ENCODE results near the gene PRKAA1.

Gene PRKAA1

DNA sequence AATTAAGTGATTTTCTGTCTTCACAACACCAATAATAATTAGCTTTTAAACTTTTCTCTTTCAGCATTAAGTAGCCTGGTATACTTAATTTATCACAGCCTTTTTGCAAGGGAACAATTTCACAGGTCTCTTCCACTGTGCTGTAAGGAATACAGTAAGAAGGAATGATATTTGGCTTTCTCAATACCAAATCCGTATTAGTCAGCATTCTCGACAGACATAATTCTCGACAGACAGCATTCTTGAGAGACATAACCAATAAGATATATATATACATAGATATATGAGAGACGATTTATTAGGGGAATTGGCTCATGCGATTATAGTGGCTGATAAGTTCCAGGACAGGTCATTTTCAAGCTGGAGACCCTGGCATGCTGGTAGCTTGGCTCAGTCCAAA lies 18.0 kb downstream of the PRKAA1 start:
- Histone ChIP-seq H3K9me3 (ENCODE audit: low read depth, low read length) (no peaks in the 10 kb centered on the region), H3K27ac (no peak overlapping the region; the same call in 1 of the 2 replicates), H3K36me3 (ENCODE audit: insufficient read depth, low read length) (peaks cover 22% of the 10 kb centered on the region), H3K9ac (ENCODE audit: insufficient read length) (no peak overlapping the region), H3K4me3 (no peak overlapping the region)
- no peak for TF ChIP-seq EZH2 (IDR thresholded peaks at IDR 0.05)
- TF ChIP-seq FOXP2 (optimal IDR thresholded peaks at IDR 0.05; ENCODE audit: control extremely low read depth, extremely low read length, insufficient read depth): no peak
- TF ChIP-seq POLR2AphosphoS5 (IDR thresholded peaks at IDR 0.05; ENCODE audit: borderline replicate concordance, low read depth, low read length): no peak
- DNase-seq (ENCODE audit: low read depth, low spot score): no peak

DNA sequence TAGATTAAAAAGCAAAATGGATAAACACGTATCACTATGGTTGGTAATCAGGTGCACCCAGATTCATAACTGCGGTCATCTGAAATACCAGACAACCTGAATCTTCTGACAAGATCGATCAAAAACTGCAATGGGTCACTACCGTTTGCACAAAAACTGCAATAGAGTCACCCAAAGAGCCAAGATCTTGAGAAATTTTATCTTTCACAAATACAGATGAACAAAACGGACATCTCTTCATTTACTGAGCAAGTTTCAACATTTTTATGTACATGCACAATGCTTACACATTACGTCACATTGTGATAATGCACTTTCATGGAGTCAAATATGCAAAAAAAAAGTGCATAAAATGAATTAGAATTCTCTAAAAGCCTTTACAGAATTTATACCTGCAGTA lies 18.6 kb downstream of the PRKAA1 start:
- no peak for DNase-seq (ENCODE audit: low read depth, low spot score)
- TF ChIP-seq FOXP2 (optimal IDR thresholded peaks at IDR 0.05; ENCODE audit: control extremely low read depth, extremely low read length, insufficient read depth) (no peak), EZH2 (IDR thresholded peaks at IDR 0.05) (no peak), POLR2AphosphoS5 (IDR thresholded peaks at IDR 0.05; ENCODE audit: borderline replicate concordance, low read depth, low read length) (no peak)
- peaks cover 27% of the 10 kb centered on the region for H3K36me3 ChIP-seq (ENCODE audit: insufficient read depth, low read length)
- H3K27ac ChIP-seq: no peak overlapping the region
- no peaks in the 10 kb centered on the region for H3K9me3 ChIP-seq (ENCODE audit: low read depth, low read length)
- no peak overlapping the region for H3K9ac ChIP-seq (ENCODE audit: insufficient read length)
- H3K4me3 ChIP-seq: no peak overlapping the region

DNA sequence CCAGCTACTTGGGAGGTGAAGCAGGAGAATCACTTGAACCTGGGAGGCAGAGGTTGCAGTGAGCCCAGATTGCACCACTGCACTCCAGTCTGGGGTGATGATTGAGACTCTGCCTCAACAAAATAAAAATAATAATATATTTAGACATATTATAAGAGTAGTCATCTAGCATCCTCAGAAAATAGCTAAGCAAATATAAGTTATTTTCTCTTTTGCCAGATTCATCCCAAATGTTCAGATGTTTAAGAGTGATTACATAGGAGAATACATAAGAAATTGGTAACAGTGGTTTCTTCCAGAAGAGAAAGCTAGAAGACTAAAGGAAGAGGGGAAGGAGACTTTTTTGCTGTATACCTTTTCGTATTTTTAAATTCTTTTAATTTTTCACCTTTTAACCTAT lies 20.0 kb downstream of the PRKAA1 start:
- Histone ChIP-seq H3K9ac (ENCODE audit: insufficient read length) (no peak overlapping the region), H3K36me3 (ENCODE audit: insufficient read depth, low read length) (peaks cover 39% of the 10 kb centered on the region), H3K4me3 (no peak overlapping the region), H3K27ac (no peak overlapping the region), H3K9me3 (ENCODE audit: low read depth, low read length) (no peaks in the 10 kb centered on the region)
- no peak for DNase-seq (ENCODE audit: low read depth, low spot score)
- TF ChIP-seq POLR2AphosphoS5 (IDR thresholded peaks at IDR 0.05; ENCODE audit: borderline replicate concordance, low read depth, low read length) (no peak), FOXP2 (optimal IDR thresholded peaks at IDR 0.05; ENCODE audit: control extremely low read depth, extremely low read length, insufficient read depth) (no peak), EZH2 (IDR thresholded peaks at IDR 0.05) (no peak)

DNA sequence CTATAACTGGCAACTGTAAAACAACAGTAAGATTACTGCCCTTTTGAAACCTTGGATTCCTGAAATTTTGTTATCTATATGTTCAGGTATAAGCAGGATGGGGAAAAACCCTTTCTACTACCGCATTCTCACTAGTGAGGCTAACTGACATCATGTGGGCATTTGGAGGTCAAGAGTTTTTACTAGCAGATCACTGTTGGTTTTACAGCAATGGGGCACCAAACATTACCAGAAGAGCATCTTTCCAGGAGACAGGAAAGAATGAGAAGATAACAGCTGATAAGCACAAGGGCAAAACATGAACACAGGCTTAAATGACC lies 21.6 kb downstream of the PRKAA1 start:
- no peak for DNase-seq (ENCODE audit: low read depth, low spot score)
- Histone ChIP-seq H3K27ac (peak overlapping the region; percentile 51), H3K4me3 (no peak overlapping the region), H3K9ac (ENCODE audit: insufficient read length) (peak overlapping the region; percentile 6), H3K36me3 (ENCODE audit: insufficient read depth, low read length) (peaks cover 49% of the 10 kb centered on the region), H3K9me3 (ENCODE audit: low read depth, low read length) (no peaks in the 10 kb centered on the region)
- TF ChIP-seq POLR2AphosphoS5 (IDR thresholded peaks at IDR 0.05; ENCODE audit: borderline replicate concordance, low read depth, low read length): no peak
- no peak for TF ChIP-seq EZH2 (IDR thresholded peaks at IDR 0.05)
- no peak for TF ChIP-seq FOXP2 (optimal IDR thresholded peaks at IDR 0.05; ENCODE audit: control extremely low read depth, extremely low read length, insufficient read depth)

DNA sequence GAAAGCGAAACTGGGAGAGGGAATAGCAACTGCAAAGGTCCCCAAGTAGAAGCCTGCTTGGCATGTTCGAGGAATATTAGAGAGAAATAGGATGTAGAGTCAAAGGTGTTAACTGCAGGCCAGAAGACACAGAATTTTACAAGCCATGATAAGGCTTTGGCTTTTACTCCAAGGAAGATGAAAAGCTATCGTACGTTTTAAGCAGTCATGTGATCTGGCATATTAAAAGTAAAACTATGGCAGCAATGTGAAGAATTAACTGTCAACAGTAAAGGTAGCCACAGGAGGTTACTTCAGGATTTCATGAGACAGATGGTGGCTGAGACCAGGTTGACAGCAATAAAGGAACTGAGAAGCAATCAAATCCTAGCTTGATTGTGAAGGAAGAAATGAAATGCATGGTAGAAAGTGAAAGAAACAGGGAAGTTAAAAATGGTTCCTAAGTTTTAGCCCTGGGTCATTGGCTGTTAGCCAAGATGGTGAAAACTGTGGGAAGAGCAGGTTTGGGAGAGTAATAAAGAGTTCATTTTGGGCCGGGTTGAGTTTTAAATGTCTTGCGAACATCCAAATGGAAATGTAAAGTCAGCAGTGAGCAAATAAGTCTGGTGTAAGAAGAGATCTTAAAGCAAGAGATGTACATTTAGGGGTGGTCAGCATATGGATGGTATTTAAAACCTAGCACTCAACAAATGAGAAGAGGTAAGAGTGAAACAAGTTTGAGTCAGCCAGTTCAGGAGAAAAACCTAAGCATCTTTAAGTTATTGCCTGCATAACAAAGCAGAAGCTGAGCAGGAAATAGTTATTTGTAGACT lies 22.1 kb downstream of the PRKAA1 start:
- no peak for DNase-seq (ENCODE audit: low read depth, low spot score)
- Histone ChIP-seq H3K9me3 (ENCODE audit: low read depth, low read length) (no peaks in the 10 kb centered on the region), H3K27ac (peak overlapping the region; percentile 51), H3K9ac (ENCODE audit: insufficient read length) (peak overlapping the region; percentile 6), H3K4me3 (0 out of 2 replicates have a peak overlapping the region, but pooled peaks have one; percentile 23), H3K36me3 (ENCODE audit: insufficient read depth, low read length) (peaks cover 54% of the 10 kb centered on the region)
- TF ChIP-seq FOXP2 (optimal IDR thresholded peaks at IDR 0.05; ENCODE audit: control extremely low read depth, extremely low read length, insufficient read depth): no peak
- no peak for TF ChIP-seq POLR2AphosphoS5 (IDR thresholded peaks at IDR 0.05; ENCODE audit: borderline replicate concordance, low read depth, low read length)
- TF ChIP-seq EZH2 (IDR thresholded peaks at IDR 0.05): no peak

DNA sequence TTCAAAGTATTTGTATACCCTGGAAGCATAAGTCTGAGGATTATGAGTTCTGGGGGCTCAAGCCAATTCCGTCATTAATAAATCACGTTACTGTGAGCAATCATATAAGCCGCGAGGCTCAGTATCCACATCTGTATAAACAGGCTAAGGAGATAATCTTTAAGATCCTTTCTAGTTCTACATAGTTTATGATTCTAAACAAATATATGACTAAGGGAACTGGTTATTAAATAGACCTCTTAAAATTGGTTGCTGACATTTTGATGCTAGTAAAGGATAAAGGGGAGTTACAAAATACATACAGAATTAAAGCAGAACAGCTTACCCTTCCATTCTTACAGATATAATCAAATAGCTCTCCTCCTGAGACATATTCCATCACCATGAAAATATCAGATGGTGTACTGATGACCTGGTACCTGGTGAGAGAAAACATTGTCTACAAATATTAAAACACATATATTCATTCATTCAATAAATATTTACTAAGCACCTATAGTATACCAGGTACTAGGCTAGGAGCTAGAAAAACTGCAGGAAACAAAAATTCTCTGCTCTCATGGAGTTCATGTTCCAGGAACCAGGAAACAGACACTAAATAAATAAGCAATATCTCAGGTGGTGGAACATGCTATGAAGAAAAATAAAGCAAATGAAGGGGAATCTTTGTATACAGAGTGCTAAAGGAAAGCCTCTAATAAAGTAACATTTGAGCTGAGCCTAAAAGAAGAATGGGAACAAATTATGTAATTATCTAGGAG lies 22.9 kb downstream of the PRKAA1 start:
- Histone ChIP-seq H3K36me3 (ENCODE audit: insufficient read depth, low read length) (peaks cover 54% of the 10 kb centered on the region), H3K4me3 (no peak overlapping the region), H3K27ac (peak overlapping the region; percentile 51; the same call in 1 of the 2 replicates), H3K9me3 (ENCODE audit: low read depth, low read length) (no peaks in the 10 kb centered on the region), H3K9ac (ENCODE audit: insufficient read length) (no peak overlapping the region)
- no peak for TF ChIP-seq FOXP2 (optimal IDR thresholded peaks at IDR 0.05; ENCODE audit: control extremely low read depth, extremely low read length, insufficient read depth)
- TF ChIP-seq POLR2AphosphoS5 (IDR thresholded peaks at IDR 0.05; ENCODE audit: borderline replicate concordance, low read depth, low read length): no peak
- TF ChIP-seq EZH2 (IDR thresholded peaks at IDR 0.05): no peak
- no peak for DNase-seq (ENCODE audit: low read depth, low spot score)

DNA sequence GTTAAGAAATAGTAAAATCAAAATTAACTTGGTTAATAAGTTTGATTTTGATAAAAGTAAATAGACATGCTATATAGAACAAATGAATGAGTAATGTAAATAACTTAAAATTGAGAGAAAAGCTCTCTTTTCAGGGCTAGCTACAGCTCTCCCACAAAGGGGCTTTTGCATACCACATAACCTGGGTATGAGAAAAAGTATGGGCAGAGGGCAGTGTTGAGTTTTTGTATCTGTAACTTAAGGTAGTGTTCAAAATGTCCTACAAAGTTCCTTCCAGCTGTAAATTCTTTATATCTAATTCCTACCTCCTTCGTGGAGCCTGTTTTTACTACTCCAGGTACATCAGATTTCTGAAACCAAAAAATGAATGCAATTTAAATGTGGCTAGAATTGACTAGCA lies 23.6 kb downstream of the PRKAA1 start:
- Histone ChIP-seq H3K9me3 (ENCODE audit: low read depth, low read length) (no peaks in the 10 kb centered on the region), H3K9ac (ENCODE audit: insufficient read length) (no peak overlapping the region), H3K36me3 (ENCODE audit: insufficient read depth, low read length) (peaks cover 59% of the 10 kb centered on the region), H3K4me3 (no peak overlapping the region), H3K27ac (no peak overlapping the region)
- DNase-seq (ENCODE audit: low read depth, low spot score): no peak
- TF ChIP-seq EZH2 (IDR thresholded peaks at IDR 0.05): no peak
- no peak for TF ChIP-seq FOXP2 (optimal IDR thresholded peaks at IDR 0.05; ENCODE audit: control extremely low read depth, extremely low read length, insufficient read depth)
- TF ChIP-seq POLR2AphosphoS5 (IDR thresholded peaks at IDR 0.05; ENCODE audit: borderline replicate concordance, low read depth, low read length): no peak

DNA sequence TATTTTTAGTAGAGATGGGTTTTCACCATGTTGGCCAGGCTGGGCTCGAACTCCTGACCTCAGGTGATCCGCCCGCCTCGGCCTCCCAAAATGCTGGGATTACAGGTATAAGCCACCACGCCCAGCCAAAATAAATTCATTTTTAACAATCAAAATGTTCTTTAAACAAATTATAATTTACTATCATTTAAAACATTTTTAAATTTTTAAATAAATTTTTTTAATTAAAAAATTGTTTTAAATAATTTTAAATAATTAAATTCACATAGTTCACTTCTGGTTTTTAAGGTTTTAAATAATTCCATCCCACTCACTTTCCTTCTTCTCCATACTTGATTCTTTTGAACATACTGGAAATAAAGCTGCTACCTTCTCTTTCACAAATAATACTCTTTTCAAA lies 27.4 kb downstream of the PRKAA1 start:
- no peak for TF ChIP-seq POLR2AphosphoS5 (IDR thresholded peaks at IDR 0.05; ENCODE audit: borderline replicate concordance, low read depth, low read length)
- TF ChIP-seq FOXP2 (optimal IDR thresholded peaks at IDR 0.05; ENCODE audit: control extremely low read depth, extremely low read length, insufficient read depth): no peak
- TF ChIP-seq EZH2 (IDR thresholded peaks at IDR 0.05): no peak
- no peak for DNase-seq (ENCODE audit: low read depth, low spot score)
- Histone ChIP-seq H3K9ac (ENCODE audit: insufficient read length) (no peak overlapping the region), H3K36me3 (ENCODE audit: insufficient read depth, low read length) (peaks cover 75% of the 10 kb centered on the region), H3K4me3 (no peak overlapping the region), H3K27ac (no peak overlapping the region), H3K9me3 (ENCODE audit: low read depth, low read length) (no peaks in the 10 kb centered on the region)
